LNCAP (cell line): ENCODE data around the gene ADAT3.

ENCODE experiments used
- TF ChIP-seq, protein P1 (sequence below): fragments of 450-650 bp; IDR thresholded peaks from 2 replicates; pipeline ENCODE4 v1.5.1; 2017; ENCODE audit warnings: mild to moderate bottlenecking

ADAT3 gene

GRCh38 chr19:1880611-1881392, 24.4 kb upstream of the ADAT3 start:
- TF ChIP-seq, protein P1, sequence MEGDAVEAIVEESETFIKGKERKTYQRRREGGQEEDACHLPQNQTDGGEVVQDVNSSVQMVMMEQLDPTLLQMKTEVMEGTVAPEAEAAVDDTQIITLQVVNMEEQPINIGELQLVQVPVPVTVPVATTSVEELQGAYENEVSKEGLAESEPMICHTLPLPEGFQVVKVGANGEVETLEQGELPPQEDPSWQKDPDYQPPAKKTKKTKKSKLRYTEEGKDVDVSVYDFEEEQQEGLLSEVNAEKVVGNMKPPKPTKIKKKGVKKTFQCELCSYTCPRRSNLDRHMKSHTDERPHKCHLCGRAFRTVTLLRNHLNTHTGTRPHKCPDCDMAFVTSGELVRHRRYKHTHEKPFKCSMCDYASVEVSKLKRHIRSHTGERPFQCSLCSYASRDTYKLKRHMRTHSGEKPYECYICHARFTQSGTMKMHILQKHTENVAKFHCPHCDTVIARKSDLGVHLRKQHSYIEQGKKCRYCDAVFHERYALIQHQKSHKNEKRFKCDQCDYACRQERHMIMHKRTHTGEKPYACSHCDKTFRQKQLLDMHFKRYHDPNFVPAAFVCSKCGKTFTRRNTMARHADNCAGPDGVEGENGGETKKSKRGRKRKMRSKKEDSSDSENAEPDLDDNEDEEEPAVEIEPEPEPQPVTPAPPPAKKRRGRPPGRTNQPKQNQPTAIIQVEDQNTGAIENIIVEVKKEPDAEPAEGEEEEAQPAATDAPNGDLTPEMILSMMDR: no peak

GRCh38 chr19:1882089-1882785, 23.0 kb upstream of the ADAT3 start:
- TF ChIP-seq, protein P1: no peak

- TF ChIP-seq, protein P1: no peak
Observed at GRCh38 chr19:1882786-1883692, 22.2 kb upstream of the ADAT3 start.

DNA sequence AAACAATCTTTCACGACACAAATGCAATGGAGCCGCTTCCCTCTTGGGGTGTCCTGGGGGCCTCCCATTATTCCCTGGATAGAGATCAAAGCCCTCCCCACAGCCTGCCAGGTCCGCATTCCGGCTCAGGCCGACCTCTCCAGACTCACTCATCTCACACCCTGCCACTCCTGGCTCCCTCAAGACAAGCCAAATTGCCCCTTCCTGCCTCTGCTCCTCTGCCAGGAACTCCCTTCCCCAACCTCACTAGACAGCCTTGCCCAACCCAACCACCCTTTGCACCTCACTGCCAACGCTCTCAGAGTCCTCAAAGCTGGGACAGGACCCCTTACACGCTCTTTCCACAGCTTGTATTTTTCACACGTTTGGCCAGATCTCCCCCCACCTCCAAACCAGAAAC, 21.4 kb upstream of the ADAT3 start:
- TF ChIP-seq, protein P1: no peak

GRCh38 chr19:1884291-1884718, 20.9 kb upstream of the ADAT3 start:
- TF ChIP-seq, protein P1: no peak

- TF ChIP-seq, protein P1: no peak
Observed at GRCh38 chr19:1884719-1885334, 20.4 kb upstream of the ADAT3 start.
